Activated naive CD8-positive, alpha-beta T cell treated with anti-CD3 and anti-CD28 coated beads, Interleukin-2, amount 50 U/mL, for 16 hours (primary cell): Measurements from ENCODE around the gene JAKMIP1.

Experiments used
- DNase-seq: peaks from one replicate; pipeline ENCODE4 v3.0.0-alpha.2; 2020; ENCODE audit warnings: low read depth, low spot score

The JAKMIP1 gene

DNA sequence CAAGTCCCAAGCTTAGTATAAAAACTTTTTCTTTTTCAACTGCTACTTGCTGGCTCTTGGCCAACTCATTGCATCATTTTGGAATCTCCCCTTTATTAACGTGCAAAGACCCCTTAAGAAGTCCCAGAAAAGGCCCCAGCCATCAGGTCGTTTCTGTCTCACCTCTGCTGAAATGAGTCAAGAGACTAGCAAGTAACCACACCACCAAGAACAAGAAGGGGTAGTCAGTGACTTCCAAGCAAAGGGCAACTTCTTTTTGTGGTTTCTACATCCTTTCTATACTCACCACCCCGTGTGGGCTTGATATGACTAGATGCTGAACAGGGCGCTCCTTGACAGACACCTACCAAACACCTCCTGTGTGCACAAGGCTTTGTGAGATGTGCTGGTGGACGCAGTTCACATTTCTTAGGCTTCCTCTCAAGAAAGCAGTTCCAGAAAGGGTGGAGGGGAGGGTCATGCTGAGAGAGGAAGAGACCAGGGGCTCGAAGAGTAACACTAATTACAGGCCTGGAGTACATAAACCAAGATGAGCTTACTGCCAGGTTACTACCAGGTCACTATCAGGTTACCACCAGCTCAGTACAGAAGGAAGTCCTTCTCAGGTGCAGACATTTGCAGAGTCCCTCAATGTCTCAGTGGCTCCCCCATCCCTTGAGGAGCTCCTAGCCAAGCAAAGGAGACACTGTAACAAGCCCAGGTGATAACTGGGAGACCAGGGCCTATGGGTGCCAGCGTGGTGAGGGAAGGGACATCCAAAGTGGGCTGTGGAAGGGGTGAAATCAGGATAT is 19.3 kb downstream of the JAKMIP1 start:
- DNase-seq: peak; percentile 10

GRCh38 chr4:6179362-6179761 is 21.0 kb downstream of the JAKMIP1 start:
- DNase-seq: no peak

- no peak for DNase-seq
Measured at GRCh38 chr4:6178757-6179156, 21.6 kb downstream of the JAKMIP1 start.

DNA sequence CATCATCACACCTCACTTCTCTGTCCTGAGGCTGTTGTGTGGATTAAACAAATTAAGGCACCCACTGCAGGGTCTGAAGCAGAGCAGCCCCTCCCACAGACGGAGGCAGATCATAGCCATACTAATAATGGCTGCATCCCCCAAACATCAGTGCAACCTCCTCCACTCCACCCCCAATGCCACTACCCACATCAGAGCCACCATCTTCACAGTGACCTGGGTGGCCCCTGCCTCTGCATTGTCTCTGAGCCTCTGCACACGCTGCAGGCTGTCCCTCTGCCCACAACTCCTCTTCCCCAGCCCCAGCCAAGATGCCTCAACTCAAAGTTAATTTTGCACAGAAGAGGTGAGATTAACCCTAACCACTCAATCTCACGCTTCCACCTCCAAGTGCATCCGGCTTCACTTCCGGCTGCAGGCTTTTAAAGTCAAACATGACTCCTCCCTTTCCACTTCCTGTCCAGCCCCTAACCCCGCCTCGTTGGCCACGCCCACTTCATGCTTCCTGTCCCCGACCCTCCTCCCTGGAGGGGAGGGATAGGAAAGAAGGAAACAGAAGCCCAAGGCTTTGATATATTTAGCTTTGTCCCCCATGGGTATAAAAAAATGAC is 22.7 kb downstream of the JAKMIP1 start:
- DNase-seq: no peak

DNA sequence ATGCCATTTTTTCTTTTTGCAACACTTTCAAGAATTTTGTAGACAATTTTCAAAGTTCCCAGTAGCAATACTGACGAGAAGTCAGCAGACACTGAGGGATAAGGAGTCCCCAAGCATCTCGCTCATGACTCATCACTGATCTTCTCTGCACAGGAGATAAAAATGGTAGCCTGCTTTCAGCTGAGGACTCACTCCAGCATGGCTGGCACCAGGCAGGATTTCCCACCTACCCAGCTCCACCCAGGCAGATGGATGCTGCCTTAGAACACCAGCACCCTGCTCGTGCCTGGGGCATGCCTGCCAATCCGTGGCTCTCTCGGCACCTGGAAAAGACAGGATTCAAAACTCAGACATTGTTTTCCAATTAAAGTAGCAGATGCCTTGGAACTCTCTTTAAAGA is 24.9 kb downstream of the JAKMIP1 start:
- no peak for DNase-seq

GRCh38 chr4:6172927-6173200 is 27.5 kb downstream of the JAKMIP1 start:
- DNase-seq: no peak

- no peak for DNase-seq
Measured at GRCh38 chr4:6172093-6172926, 28.0 kb downstream of the JAKMIP1 start.

DNA sequence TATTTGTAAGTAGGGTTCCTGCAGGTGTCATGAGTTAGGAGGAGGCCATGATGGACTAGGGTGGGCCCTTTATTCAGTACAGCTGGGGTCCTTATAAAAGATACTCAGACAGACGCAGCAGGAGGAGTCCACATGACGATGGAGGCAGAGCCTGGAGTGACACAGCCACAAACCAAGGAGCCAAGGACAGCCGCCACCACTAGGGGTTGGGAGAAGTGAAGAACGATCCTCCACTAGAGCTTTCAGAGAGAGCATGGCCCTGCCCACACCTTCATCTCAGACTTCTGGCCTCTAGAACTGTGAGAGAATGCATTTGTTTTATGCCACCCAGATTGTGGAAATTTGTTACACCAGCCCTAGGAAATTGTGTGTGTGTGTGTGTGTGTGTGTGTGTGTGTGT is 31.1 kb downstream of the JAKMIP1 start:
- no peak for DNase-seq

GRCh38 chr4:6165766-6166165 is 34.6 kb downstream of the JAKMIP1 start:
- no peak for DNase-seq

DNA sequence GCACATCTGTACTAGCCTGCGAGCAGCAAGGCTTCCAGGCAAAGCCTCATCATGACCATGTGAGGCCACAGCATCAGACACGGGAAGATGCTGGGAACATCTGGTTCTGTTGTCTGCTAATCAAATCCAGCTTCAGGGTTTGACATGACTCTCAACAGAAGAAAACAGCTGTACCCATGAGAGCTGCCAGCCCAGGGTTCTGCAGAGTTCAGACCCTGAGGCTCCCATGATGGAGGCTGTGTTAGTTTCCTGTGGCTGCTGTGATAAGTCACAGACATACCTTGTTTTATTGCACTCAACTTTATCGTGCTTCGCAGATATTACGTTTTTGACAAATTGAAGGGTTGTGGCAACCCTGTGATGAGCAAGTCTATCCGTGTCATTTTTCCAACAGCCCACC is 37.5 kb downstream of the JAKMIP1 start:
- no peak for DNase-seq

GRCh38 chr4:6161921-6162464 is 38.4 kb downstream of the JAKMIP1 start:
- no peak for DNase-seq

- DNase-seq: no peak
Measured at GRCh38 chr4:6160536-6160935, 39.8 kb downstream of the JAKMIP1 start.

DNA sequence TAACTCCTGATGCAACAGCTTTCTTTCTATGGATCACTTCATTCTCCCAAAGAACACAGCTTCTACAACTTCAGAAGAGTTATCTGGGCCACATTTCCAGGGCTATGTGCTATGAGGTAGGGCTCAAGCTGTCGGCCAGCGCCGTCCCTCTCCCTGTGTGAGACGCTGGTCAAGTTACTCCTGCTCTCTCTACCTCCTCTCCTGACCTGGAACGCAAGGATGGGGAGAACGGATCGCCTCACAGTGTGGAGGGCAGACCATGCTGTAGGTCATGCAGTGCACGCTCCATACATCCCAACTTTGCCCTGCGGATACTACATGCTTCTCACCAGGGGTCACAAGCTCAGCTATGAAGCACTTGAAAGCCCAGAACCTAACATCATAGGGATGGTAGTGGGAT is 42.4 kb downstream of the JAKMIP1 start:
- no peak for DNase-seq

GRCh38 chr4:6155996-6156750 is 44.2 kb downstream of the JAKMIP1 start:
- DNase-seq: no peak

DNA sequence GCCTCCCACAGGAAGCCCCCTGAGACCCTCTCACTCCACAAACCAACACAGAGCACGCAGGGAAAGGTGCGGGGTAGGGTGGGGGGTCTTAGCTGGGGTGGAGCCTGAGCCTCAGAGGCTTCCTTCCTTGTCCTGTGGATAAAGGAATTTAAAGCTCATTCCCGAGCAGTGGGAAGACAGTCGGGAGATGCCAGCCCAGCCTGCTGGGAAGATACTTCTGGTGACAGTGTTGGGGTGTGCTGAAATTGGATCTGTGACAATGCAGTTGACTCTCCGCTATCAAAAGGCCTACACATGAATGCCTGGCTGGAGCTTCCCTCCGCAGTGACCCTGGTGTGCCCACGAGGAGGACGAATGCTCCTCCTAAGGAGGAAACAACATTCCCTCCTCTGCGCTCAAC is 45.5 kb downstream of the JAKMIP1 start:
- no peak for DNase-seq

DNA sequence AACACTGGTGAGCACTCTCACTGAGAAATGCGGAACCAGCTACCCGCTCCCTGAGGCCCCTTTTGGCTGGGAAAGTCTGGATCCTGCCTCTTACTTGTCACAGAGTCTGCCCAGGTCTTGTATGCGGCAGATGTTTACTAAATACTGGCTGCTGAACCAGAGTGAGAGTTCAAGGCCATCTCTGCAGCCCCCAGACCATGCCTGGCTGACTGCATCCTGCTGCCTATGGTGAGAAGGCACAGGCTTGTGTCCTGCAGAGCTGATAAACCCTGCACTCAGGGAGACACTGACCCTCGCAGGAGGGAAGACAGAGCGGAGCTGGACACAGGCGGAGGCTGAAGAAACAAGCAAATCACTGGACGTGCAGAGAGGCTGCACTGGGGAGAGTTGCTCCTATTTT is 46.5 kb downstream of the JAKMIP1 start:
- DNase-seq: no peak

GRCh38 chr4:6152869-6153705 is 47.3 kb downstream of the JAKMIP1 start:
- no peak for DNase-seq

DNA sequence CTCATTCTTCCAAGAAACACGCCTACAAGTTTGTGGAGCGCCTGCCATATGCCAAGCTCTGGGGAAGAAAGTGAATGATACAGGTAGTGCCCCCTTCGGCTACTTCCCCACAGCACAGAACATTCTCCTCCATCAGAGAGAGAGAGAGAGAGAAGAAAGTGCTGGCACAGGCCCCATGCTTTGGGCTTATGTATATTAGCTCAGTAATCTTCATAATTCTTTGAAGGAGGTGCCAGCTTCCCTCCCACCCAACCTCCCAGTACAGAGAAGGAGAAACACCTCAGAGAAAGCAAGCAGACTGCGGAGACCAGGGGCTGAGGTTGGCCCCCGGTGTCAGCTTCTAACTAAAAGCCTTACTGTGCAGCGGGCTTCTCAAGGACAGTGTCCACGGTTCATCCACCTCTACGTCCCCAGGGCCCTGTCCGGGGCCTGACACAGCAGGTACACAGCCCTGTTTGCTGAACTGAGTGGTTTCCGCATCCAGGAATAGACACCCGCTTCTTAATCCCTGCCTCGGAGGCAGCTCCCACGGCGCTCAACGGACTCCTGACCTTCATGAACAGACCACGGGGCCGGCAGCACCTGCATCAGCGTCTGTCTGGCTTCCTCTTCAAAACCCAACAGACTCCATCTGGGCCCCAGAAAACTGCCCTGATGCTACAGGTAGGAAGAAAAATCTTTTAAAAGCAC is 50.2 kb downstream of the JAKMIP1 start:
- DNase-seq: no peak

DNA sequence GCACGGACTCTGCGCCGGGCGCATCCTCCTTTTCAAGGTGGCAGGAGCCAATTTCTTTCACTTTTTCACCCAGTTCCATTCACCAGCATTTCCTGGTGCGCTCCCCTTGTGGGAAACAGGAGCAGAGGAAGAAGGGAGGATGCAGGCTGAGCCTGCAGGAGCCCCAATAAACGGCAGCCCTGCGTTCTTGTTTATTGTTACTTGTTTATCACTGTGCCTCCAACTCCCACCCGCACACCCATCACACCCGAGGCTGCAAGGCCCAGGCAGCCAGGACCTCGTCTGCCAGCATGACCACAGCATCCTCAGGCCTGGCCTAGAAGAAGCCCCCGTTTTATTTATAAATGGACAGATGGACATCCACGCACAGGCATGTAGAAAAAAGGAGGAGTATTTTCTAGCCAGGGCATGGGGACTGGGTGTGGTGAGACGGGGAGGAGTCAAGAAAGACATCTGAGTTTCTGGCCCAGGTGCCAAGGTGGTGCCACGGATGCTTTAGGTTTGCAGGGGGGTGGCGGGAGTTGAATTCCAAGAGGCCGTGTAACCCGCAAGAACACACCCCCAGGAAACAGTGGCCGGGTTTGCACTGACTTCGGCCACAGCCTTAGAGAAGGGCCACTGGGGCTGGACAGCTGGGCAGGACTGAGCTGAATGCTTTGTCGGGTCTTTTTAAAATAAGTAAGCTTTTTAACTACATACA is 51.7 kb downstream of the JAKMIP1 start:
- DNase-seq: no peak

GRCh38 chr4:6147441-6147840 is 52.9 kb downstream of the JAKMIP1 start:
- no peak for DNase-seq
